MCF 10A (cell line): ENCODE measurements around the gene NKTR. TPM values are rescaled to one million over a fixed set of nuclear protein-coding genes. Genes with fewer than 3 reads are reported as not detected.

Experiments
- BruUV-seq: library from RNA; stranded (reverse); fragments of 400-500 nt; replicated peaks from 2 replicates; lab custom pipeline; 2021; lab: Mats Ljungman, UMichigan
- CTCF ChIA-PET: fragments of 300-600 bp; sonication (Branson Sonifier 250); formaldehyde crosslinking; extraction: SDS; loops from one replicate; lab custom pipeline; 2021; ENCODE audit warnings: antibody characterized with exemption, inconsistent platforms; lab: Yijun Ruan, JAX
- POLR2A ChIA-PET: fragments of 300-600, 350-650 bp; sonication (Branson Sonifier 250); formaldehyde crosslinking; extraction: SDS; loops from one replicate; lab custom pipeline; 2020; ENCODE audit warnings: antibody characterized with exemption, inconsistent platforms; lab: Yijun Ruan, JAX
- DNase-seq: peaks from one replicate; pipeline ENCODE4 v3.0.0-alpha.2; 2018; ENCODE audit not compliant: unreplicated experiment
- H3K27ac Mint-ChIP-seq: one replicate; pipeline ENCODE4 v1.8.0; 2022; ENCODE audit warnings: mild to moderate bottlenecking, low read depth, mixed read lengths; ENCODE audit not compliant: unreplicated experiment
- H3K27me3 Mint-ChIP-seq: one replicate; pipeline ENCODE4 v1.8.0; 2022; ENCODE audit warnings: mixed read lengths; ENCODE audit not compliant: insufficient read depth, unreplicated experiment
- H3K36me3 Mint-ChIP-seq: one replicate; pipeline ENCODE4 v1.8.0; 2022; ENCODE audit warnings: mild to moderate bottlenecking, moderate library complexity, mixed read lengths; ENCODE audit not compliant: insufficient read depth, unreplicated experiment
- H3K4me1 Mint-ChIP-seq: one replicate; pipeline ENCODE4 v1.8.0; 2022; ENCODE audit warnings: mixed read lengths; ENCODE audit not compliant: insufficient read depth, unreplicated experiment
- H3K4me3 Mint-ChIP-seq: one replicate; pipeline ENCODE4 v1.8.0; 2022; ENCODE audit warnings: mild to moderate bottlenecking, moderate library complexity, mixed read lengths; ENCODE audit not compliant: unreplicated experiment
- H3K9me3 Mint-ChIP-seq: one replicate; pipeline ENCODE4 v1.8.0; 2022; ENCODE audit warnings: mixed read lengths; ENCODE audit not compliant: unreplicated experiment
- intact Hi-C: fragments of 100-400 bp; cut with micrococcal nuclease; formaldehyde crosslinking; loops from 2 replicates; pipeline ENCODE4 v1.14.1; 2022
- total RNA-seq: library from RNA; stranded (reverse); gene quantifications from 2 replicates; pipeline ENCODE4 v1.2.3, GENCODE V29; 2022
- TF ChIP-seq, protein P1 (sequence below): fragments of 200-600 bp; IDR thresholded peaks from one replicate; pipeline ENCODE4 v1.8.0; 2022; ENCODE audit warnings: antibody characterized with exemption, mild to moderate bottlenecking; ENCODE audit not compliant: unreplicated experiment

The NKTR gene
- total RNA-seq, 1 experiment from 2014 or later, result 63.5 TPM

DNA sequence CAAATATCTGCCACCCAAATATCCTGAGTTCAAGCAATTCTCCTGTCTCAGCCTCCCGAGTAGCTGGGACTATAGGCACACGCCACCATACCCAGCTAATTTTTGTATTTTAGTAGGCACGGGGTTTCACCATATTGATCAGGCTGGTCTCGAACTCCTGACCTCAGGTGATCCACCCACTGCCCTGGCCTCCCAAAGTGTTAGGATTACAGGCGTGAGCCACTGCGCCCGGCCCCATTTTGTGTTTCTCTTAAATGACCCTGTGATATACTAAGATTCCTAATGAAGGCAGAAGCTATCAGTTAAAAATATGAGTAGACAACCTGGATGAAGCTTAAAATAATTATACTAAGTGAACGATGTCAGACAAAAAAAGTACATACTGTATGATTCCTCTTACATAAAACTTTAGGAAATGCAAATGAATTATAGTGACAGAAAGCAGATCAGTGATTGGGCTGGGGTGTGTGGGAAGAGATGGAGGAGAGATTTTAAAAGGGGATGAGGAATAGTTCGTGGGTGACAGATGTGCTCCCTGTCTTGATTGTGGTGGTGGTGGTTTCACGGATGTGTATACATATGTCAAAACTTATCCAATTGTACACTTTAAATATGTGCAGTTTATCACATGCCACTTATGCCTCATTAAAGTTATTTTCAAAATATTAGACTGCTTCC lies 81.0 kb downstream of the NKTR start:
- POLR2A ChIA-PET, result interaction anchor here (0.6 to 1.6 kb wide), 5 partner anchors 15 to 56 kb away, joined by 3 to 4 read pairs (median 3); partner anchors contain the start of gene ZBTB47
- Mint-ChIP-seq H3K27ac (no peak overlapping the region), H3K4me3 (no peak overlapping the region), H3K9me3 (peaks cover 13% of the 10 kb centered on the region), H3K4me1 (peaks cover 19% of the 10 kb centered on the region), H3K36me3 (no peaks in the 10 kb centered on the region), H3K27me3 (no peaks in the 10 kb centered on the region)
- intact Hi-C loops, result no loop called here
- CTCF ChIA-PET, result interaction anchor here (0.8 kb wide), 1 partner anchor 16 kb away, joined by 3 read pairs; no protein-coding TSS in a partner anchor
- TF ChIP-seq, protein P1, sequence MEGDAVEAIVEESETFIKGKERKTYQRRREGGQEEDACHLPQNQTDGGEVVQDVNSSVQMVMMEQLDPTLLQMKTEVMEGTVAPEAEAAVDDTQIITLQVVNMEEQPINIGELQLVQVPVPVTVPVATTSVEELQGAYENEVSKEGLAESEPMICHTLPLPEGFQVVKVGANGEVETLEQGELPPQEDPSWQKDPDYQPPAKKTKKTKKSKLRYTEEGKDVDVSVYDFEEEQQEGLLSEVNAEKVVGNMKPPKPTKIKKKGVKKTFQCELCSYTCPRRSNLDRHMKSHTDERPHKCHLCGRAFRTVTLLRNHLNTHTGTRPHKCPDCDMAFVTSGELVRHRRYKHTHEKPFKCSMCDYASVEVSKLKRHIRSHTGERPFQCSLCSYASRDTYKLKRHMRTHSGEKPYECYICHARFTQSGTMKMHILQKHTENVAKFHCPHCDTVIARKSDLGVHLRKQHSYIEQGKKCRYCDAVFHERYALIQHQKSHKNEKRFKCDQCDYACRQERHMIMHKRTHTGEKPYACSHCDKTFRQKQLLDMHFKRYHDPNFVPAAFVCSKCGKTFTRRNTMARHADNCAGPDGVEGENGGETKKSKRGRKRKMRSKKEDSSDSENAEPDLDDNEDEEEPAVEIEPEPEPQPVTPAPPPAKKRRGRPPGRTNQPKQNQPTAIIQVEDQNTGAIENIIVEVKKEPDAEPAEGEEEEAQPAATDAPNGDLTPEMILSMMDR, result no peak
- BruUV-seq, result no TSS peak
- DNase-seq, result no peak

GRCh38 chr3:42682301-42683070 lies 82.0 kb downstream of the NKTR start:
- intact Hi-C loops, result no loop called here
- POLR2A ChIA-PET, result interaction anchor here (0.7 to 1.2 kb wide), 4 partner anchors 13 to 67 kb away, joined by 3 to 4 read pairs (median 4); no protein-coding TSS in a partner anchor
- DNase-seq, result no peak
- H3K4me1 Mint-ChIP-seq, result peaks cover 19% of the 10 kb centered on the region
- peaks cover 3% of the 10 kb centered on the region for H3K9me3 Mint-ChIP-seq
- TF ChIP-seq, protein P1, result no peak
- no peaks in the 10 kb centered on the region for H3K27me3 Mint-ChIP-seq
- no peaks in the 10 kb centered on the region for H3K36me3 Mint-ChIP-seq
- BruUV-seq, result no TSS peak
- CTCF ChIA-PET, result no interaction called here
- H3K27ac Mint-ChIP-seq, result peak overlapping the region; percentile 82
- H3K4me3 Mint-ChIP-seq, result no peak overlapping the region

DNA sequence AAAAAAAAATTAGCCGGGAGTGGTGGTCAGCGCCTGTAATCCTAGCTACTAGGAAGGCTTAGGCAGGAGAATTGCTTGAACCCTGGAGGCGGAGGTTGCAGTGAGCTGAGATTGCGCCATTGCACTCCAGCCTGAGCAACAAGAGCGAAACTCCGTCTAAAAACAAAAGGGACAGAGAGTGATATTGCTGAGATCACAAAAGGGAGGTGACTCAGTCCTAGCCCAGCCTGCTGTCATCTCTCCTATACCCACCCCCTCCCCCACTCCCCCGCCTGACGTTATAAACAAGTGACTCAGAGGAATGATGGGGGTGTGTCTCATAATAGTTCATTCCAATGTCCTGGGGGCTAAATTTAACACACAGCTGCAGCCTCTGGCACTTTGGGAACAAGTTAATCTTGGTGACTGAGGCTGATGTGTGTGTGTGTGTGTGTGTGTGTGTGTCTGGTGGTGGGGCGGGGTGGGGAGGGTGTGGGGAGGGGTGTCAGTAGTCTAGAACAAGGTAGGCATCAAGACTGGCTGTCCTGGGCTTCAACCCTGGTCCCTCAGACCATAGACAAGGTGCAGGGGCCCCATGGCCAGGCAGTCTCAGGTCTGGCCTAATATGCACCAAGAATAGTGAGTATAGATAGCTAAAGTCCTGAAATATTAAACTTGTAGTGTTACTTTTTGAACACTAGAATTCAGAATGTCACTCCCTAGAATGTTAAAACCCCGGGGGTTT lies 83.6 kb downstream of the NKTR start:
- Mint-ChIP-seq H3K4me3 (no peak overlapping the region), H3K36me3 (no peaks in the 10 kb centered on the region), H3K4me1 (peaks cover 19% of the 10 kb centered on the region), H3K27me3 (peaks cover 1% of the 10 kb centered on the region), H3K27ac (peak overlapping the region; percentile 82), H3K9me3 (no peaks in the 10 kb centered on the region)
- peak; percentile 97 for DNase-seq
- ChIA-PET CTCF (interaction anchor here (0.6 kb wide), 1 partner anchor 78 kb away, joined by 6 read pairs; no protein-coding TSS in a partner anchor), POLR2A (interaction anchor here (0.6 to 2.6 kb wide), 15 partner anchors 9 to 103 kb away, joined by 3 to 13 read pairs (median 3); no protein-coding TSS in a partner anchor)
- TF ChIP-seq, protein P1, result no peak
- BruUV-seq, result no TSS peak
- intact Hi-C loops, result no loop called here
